KBM-7 (cell line): ENCODE data around the gene RAP1GAP2.
"Not testable (repeated sequence)": the region's sequence is repeated elsewhere in the genome, so short reads cannot be mapped to it uniquely, and the experiment has no call there.

Source experiments
- DNase-seq: peaks from one replicate; pipeline ENCODE4 v3.0.0-alpha.2; 2015
- in situ Hi-C: fragments of 300-500 bp; cut with MboI; formaldehyde crosslinking; loops from 2 replicates; pipeline ENCODE4 v1.14.3; 2020; ENCODE audit warnings: low sequenced_read_pairs, low pct_unique_long_range_greater_than_20kb, mixed read lengths

Gene RAP1GAP2

GRCh38 chr17:2796164-2797125 lies at the start of gene RAP1GAP2:
Gene RAP1GAP2 (plus strand): TSS chr17:2796438. CDS start chr17:2796528, 90 bp downstream.
- DNase-seq = peak; percentile 98
- in situ Hi-C loops = no loop called here

- in situ Hi-C loops = no loop called here
Measured at GRCh38 chr17:2749058-2749783, 47.0 kb upstream of the RAP1GAP2 start, which contains the start of gene CCDC92B. Gene CCDC92B (minus strand): TSS chr17:2749652. CDS start chr17:2735145, 14,507 bp downstream.

GRCh38 chr17:2749784-2750181 lies 46.5 kb upstream of the RAP1GAP2 start:
- peak; percentile 86 for DNase-seq
- in situ Hi-C loops = no loop called here

More at GRCh38 chr17:2749058-2749783, 47.0 kb upstream of the RAP1GAP2 start, which contains the start of gene CCDC92B:
- no peak for DNase-seq

- no peak for DNase-seq
- in situ Hi-C loops = no loop called here
Measured at GRCh38 chr17:2750721-2751120, 45.5 kb upstream of the RAP1GAP2 start.

GRCh38 chr17:2751491-2751890 lies 44.7 kb upstream of the RAP1GAP2 start:
- DNase-seq = no peak
- in situ Hi-C loops = no loop called here

GRCh38 chr17:2755891-2756724 lies 40.1 kb upstream of the RAP1GAP2 start:
- in situ Hi-C loops = no loop called here
- peak; percentile 26 for DNase-seq

GRCh38 chr17:2758870-2759269 lies 37.4 kb upstream of the RAP1GAP2 start:
- in situ Hi-C loops = no loop called here
- DNase-seq = no peak

GRCh38 chr17:2770129-2770528 lies 26.1 kb upstream of the RAP1GAP2 start:
- DNase-seq = no peak
- in situ Hi-C loops = no loop called here

- in situ Hi-C loops = no loop called here
- DNase-seq = no peak
Measured at GRCh38 chr17:2775206-2775605, 21.0 kb upstream of the RAP1GAP2 start.

- in situ Hi-C loops = no loop called here
- no peak for DNase-seq
Measured at GRCh38 chr17:2776589-2777241, 19.5 kb upstream of the RAP1GAP2 start.

- DNase-seq = no peak
- in situ Hi-C loops = no loop called here
Measured at GRCh38 chr17:2777242-2777867, 18.9 kb upstream of the RAP1GAP2 start.

- in situ Hi-C loops = no loop called here
Measured at GRCh38 chr17:2778489-2778888, 17.7 kb upstream of the RAP1GAP2 start.

GRCh38 chr17:2779545-2779944 lies 16.7 kb upstream of the RAP1GAP2 start:
- in situ Hi-C loops = no loop called here
- no peak for DNase-seq

More at GRCh38 chr17:2778489-2778888, 17.7 kb upstream of the RAP1GAP2 start:
- DNase-seq = no peak

GRCh38 chr17:2780256-2780655 lies 16.0 kb upstream of the RAP1GAP2 start:
- no peak for DNase-seq
- in situ Hi-C loops = no loop called here

GRCh38 chr17:2780931-2781454 lies 15.2 kb upstream of the RAP1GAP2 start:
- in situ Hi-C loops = no loop called here
- DNase-seq = no peak

GRCh38 chr17:2781598-2781997 lies 14.6 kb upstream of the RAP1GAP2 start:
- in situ Hi-C loops, DNase-seq: not testable (repeated sequence)

- DNase-seq = peak; percentile 16
Measured at GRCh38 chr17:2782055-2782454, 14.2 kb upstream of the RAP1GAP2 start.

More at GRCh38 chr17:2782055-2782454, 14.2 kb upstream of the RAP1GAP2 start:
- in situ Hi-C loops = no loop called here
